ENCODE results near the gene PLEKHM3.

- TF ChIP-seq CTCF (IDR thresholded peaks at IDR 0.05; ENCODE audit: low read depth, low read length), result no peak
- no peak for TF ChIP-seq EZH2phosphoT487 (IDR thresholded peaks at IDR 0.05; ENCODE audit: low read depth)
These were observed 163.5 kb downstream of the PLEKHM3 start for GRCh38 chr2:207861789-207862188.

Data from OCI-LY3 (cell line).